OCI-LY7 (cell line): ENCODE data around the gene PRDM2. TPM values are rescaled to one million over a fixed set of nuclear protein-coding genes. Genes with fewer than 3 reads are reported as not detected.

ENCODE experiments used
- BruUV-seq: library from RNA; stranded (reverse); fragments of 400-500 nt; replicated peaks from 2 replicates; lab custom pipeline; 2021; lab: Mats Ljungman, UMichigan
- CTCF ChIA-PET: fragments of 300-600 bp; sonication (Branson Sonifier 250); formaldehyde crosslinking; loops from one replicate; lab custom pipeline; 2022; ENCODE audit warnings: antibody characterized with exemption; ENCODE audit not compliant: unreplicated experiment; lab: Charles Lee
- POLR2A ChIA-PET: fragments of 300-600 bp; sonication (Branson Sonifier 250); formaldehyde crosslinking; loops from one replicate; lab custom pipeline; 2022; ENCODE audit warnings: antibody characterized with exemption; lab: Charles Lee
- DNase-seq: peaks from one replicate; pipeline ENCODE4 v3.0.0-alpha.2; 2015; ENCODE audit warnings: low spot score
- H2AFZ ChIP-seq: fragments of 200-600 bp; sonication (generic), shearing (Covaris generic); 2 replicates; pipeline ENCODE4 v1.6.1; 2014; ENCODE audit warnings: mild to moderate bottlenecking, antibody characterized with exemption, low read length, moderate library complexity
- H3K27ac ChIP-seq: fragments of 200-600 bp; sonication (generic); 2 replicates; pipeline ENCODE4 v1.5.1; 2014; ENCODE audit warnings: mixed run types, low read depth, mild to moderate bottlenecking, moderate library complexity, low read length, inconsistent platforms; ENCODE audit not compliant: poor library complexity, severe bottlenecking
- H3K36me3 ChIP-seq: fragments of 200-600 bp; sonication (generic); 2 replicates; pipeline ENCODE4 v1.6.1; 2014; ENCODE audit warnings: mild to moderate bottlenecking, antibody characterized with exemption, low read length, moderate library complexity, mixed read lengths; ENCODE audit not compliant: insufficient read depth
- H3K4me1 ChIP-seq: fragments of 200-600 bp; sonication (generic); 2 replicates; pipeline ENCODE4 v1.5.1; 2014; ENCODE audit warnings: mild to moderate bottlenecking, low read length; ENCODE audit not compliant: insufficient read depth, poor library complexity, severe bottlenecking
- H3K4me2 ChIP-seq: fragments of 200-600 bp; sonication (generic); 2 replicates; pipeline ENCODE4 v1.6.1; 2014; ENCODE audit warnings: mild to moderate bottlenecking, low read length
- H3K4me3 ChIP-seq: fragments of 200-600 bp; sonication (generic); 2 replicates; pipeline ENCODE4 v1.5.1; 2014; ENCODE audit warnings: mild to moderate bottlenecking, low read depth, low read length; ENCODE audit not compliant: poor library complexity, severe bottlenecking
- H3K79me2 ChIP-seq: fragments of 200-600 bp; sonication (generic); 2 replicates; pipeline ENCODE4 v1.6.1; 2016; ENCODE audit warnings: low read depth, mild to moderate bottlenecking, low read length, moderate library complexity, mixed read lengths; ENCODE audit not compliant: insufficient read depth
- H3K9me2 ChIP-seq: fragments of 200-600 bp; sonication (generic); 2 replicates; pipeline ENCODE4 v1.6.1; 2016; ENCODE audit warnings: mild to moderate bottlenecking, low read length, mixed read lengths; ENCODE audit not compliant: insufficient read depth
- H3K9me3 ChIP-seq: fragments of 200-600 bp; sonication (generic); 2 replicates; pipeline ENCODE4 v1.6.1; 2014; ENCODE audit warnings: mild to moderate bottlenecking, mixed run types, low read length, mixed read lengths
- H4K20me1 ChIP-seq: fragments of 200-600 bp; sonication (generic); 2 replicates; pipeline ENCODE4 v1.6.1; 2014; ENCODE audit warnings: mild to moderate bottlenecking, antibody characterized with exemption, low read length, moderate library complexity, mixed read lengths; ENCODE audit not compliant: insufficient read depth
- CTCF ChIP-seq: fragments of 200-600 bp; sonication (generic); conservative IDR thresholded peaks from 2 replicates; pipeline ENCODE4 v1.5.1; 2014; ENCODE audit warnings: mild to moderate bottlenecking, antibody characterized with exemption, low read length, moderate library complexity, mixed read lengths
- EZH2phosphoT487 ChIP-seq: fragments of 200-600 bp; sonication (generic); IDR thresholded peaks from 2 replicates; pipeline ENCODE4 v1.6.1; 2018; ENCODE audit warnings: low read depth, borderline replicate concordance, mild to moderate bottlenecking, mixed run types, antibody characterized with exemption, low read length, moderate library complexity, mixed read lengths
- intact Hi-C: fragments of 100-400 bp; cut with micrococcal nuclease; formaldehyde crosslinking; loops from one replicate; pipeline ENCODE4 v1.10.0; 2022; ENCODE audit not compliant: unreplicated experiment
- total RNA-seq, 2 experiments: library from RNA; depleted of rRNA in 1 of 2; stranded (reverse); fragments of >200 nt in 1 of 2; shearing (Covaris generic) in 1 of 2; gene quantifications; 2 replicates each; pipeline ENCODE4 v1.2.3, GENCODE V29; 2014 to 2022

The PRDM2 gene
- total RNA-seq, 2 experiments from 2014 or later, result 38.7 to 98.2 TPM

- ChIA-PET CTCF (no interaction called here), POLR2A (interaction anchor here (0.7 kb wide), 1 partner anchor 30 kb away, joined by 5 read pairs; no protein-coding TSS in a partner anchor)
- no peak overlapping the region for H3K27ac ChIP-seq
- H4K20me1 ChIP-seq, result no peaks in the 10 kb centered on the region
- no peak for TF ChIP-seq EZH2phosphoT487
- TF ChIP-seq CTCF, result no peak
- no peaks in the 10 kb centered on the region for H3K4me1 ChIP-seq
- no peaks in the 10 kb centered on the region for H3K79me2 ChIP-seq
- no peak overlapping the region for H3K4me3 ChIP-seq
- intact Hi-C loops, result no loop called here
- DNase-seq, result no peak
- no peak overlapping the region for H2AFZ ChIP-seq
- H3K36me3 ChIP-seq, result no peaks in the 10 kb centered on the region
- no TSS peak for BruUV-seq
- no peaks in the 10 kb centered on the region for H3K9me3 ChIP-seq
- H3K9me2 ChIP-seq, result no peaks in the 10 kb centered on the region
- H3K4me2 ChIP-seq, result no peak overlapping the region
These were observed 160.0 kb downstream of the PRDM2 start for GRCh38 chr1:13860031-13860430.

- no peak overlapping the region for H3K4me3 ChIP-seq
- intact Hi-C loops, result no loop called here
- no peaks in the 10 kb centered on the region for H3K36me3 ChIP-seq
- POLR2A ChIA-PET, result no interaction called here
- H3K4me2 ChIP-seq, result no peak overlapping the region
- no TSS peak for BruUV-seq
- H3K4me1 ChIP-seq, result no peaks in the 10 kb centered on the region
- H3K27ac ChIP-seq, result no peak overlapping the region
- CTCF ChIA-PET, result no interaction called here
- H2AFZ ChIP-seq, result no peak overlapping the region
- DNase-seq, result no peak
- no peaks in the 10 kb centered on the region for H4K20me1 ChIP-seq
- no peaks in the 10 kb centered on the region for H3K9me3 ChIP-seq
- H3K9me2 ChIP-seq, result no peaks in the 10 kb centered on the region
- H3K79me2 ChIP-seq, result no peaks in the 10 kb centered on the region
- TF ChIP-seq EZH2phosphoT487, result no peak
- TF ChIP-seq CTCF, result no peak
These were observed 164.8 kb downstream of the PRDM2 start for GRCh38 chr1:13864760-13865159.

- H3K9me3 ChIP-seq, result no peaks in the 10 kb centered on the region
- H2AFZ ChIP-seq, result no peak overlapping the region
- H4K20me1 ChIP-seq, result no peaks in the 10 kb centered on the region
- H3K36me3 ChIP-seq, result no peaks in the 10 kb centered on the region
- H3K9me2 ChIP-seq, result no peaks in the 10 kb centered on the region
- H3K4me3 ChIP-seq, result no peak overlapping the region
- H3K4me1 ChIP-seq, result no peaks in the 10 kb centered on the region
- no peak overlapping the region for H3K4me2 ChIP-seq
- DNase-seq, result no peak
- no peak overlapping the region for H3K27ac ChIP-seq
- TF ChIP-seq CTCF (no peak), EZH2phosphoT487 (no peak)
- CTCF ChIA-PET, result no interaction called here
- H3K79me2 ChIP-seq, result no peaks in the 10 kb centered on the region
- no TSS peak for BruUV-seq
- POLR2A ChIA-PET, result no interaction called here
- intact Hi-C loops, result no loop called here
These were observed 165.9 kb downstream of the PRDM2 start for GRCh38 chr1:13865851-13866250.
